SK-N-SH treated with all-trans-retinoic acid at 6 μM for 48 hours (cell line): ENCODE data around the gene SLC13A2.

Source experiments
- ARNTL ChIP-seq: fragments of 450-650 bp; formaldehyde crosslinking; IDR thresholded peaks from 2 replicates; pipeline ENCODE4 v1.5.0; 2020; ENCODE audit warnings: low read depth, mild to moderate bottlenecking, moderate library complexity, borderline replicate concordance
- GLIS3 ChIP-seq: fragments of 250-450 bp; sonication (Bioruptor Pico); IDR thresholded peaks from 2 replicates; pipeline ENCODE4 v1.5.0; 2020; ENCODE audit warnings: mild to moderate bottlenecking, moderate library complexity
- POU6F1 ChIP-seq: fragments of 250-450 bp; sonication (Bioruptor Pico); IDR thresholded peaks from 2 replicates; pipeline ENCODE4 v1.8.0; 2021; ENCODE audit warnings: low read depth, mild to moderate bottlenecking, moderate library complexity, borderline replicate concordance
- ZFP3 ChIP-seq: fragments of 250-450 bp; sonication (Bioruptor Pico); IDR thresholded peaks from 2 replicates; pipeline ENCODE4 v1.5.0; 2020; ENCODE audit warnings: mild to moderate bottlenecking, moderate library complexity

GRCh38 chr17:28518132-28518531 is 44.7 kb downstream of the SLC13A2 start:
- TF ChIP-seq ZFP3, result no peak
- no peak for TF ChIP-seq POU6F1 (CRISPR knock-in tag)
- no peak for TF ChIP-seq GLIS3
- TF ChIP-seq ARNTL (CRISPR knock-in tag), result no peak
